HUES64 (cell line): ENCODE measurements around the gene WRNIP1.
A peak's percentile ranks its signal among the peaks of the same experiment; 100 is the strongest.

Experiments used
- H3K27ac ChIP-seq: 2 replicates; pipeline ENCODE4 v1.7.0; 2013; ENCODE audit warnings: low read depth, low read length, inconsistent platforms
- H3K27me3 ChIP-seq: 2 replicates; pipeline ENCODE4 v1.6.1; 2013; ENCODE audit warnings: mild to moderate bottlenecking, low read length; ENCODE audit not compliant: insufficient read depth
- H3K36me3 ChIP-seq: 2 replicates; pipeline ENCODE4 v1.6.1; 2013; ENCODE audit warnings: mild to moderate bottlenecking, low read length; ENCODE audit not compliant: insufficient read depth
- H3K4me1 ChIP-seq: 2 replicates; pipeline ENCODE4 v1.6.1; 2013; ENCODE audit warnings: mild to moderate bottlenecking, low read length, moderate library complexity; ENCODE audit not compliant: insufficient read depth
- H3K4me3 ChIP-seq: 2 replicates; pipeline ENCODE4 v1.5.1; 2013; ENCODE audit warnings: mild to moderate bottlenecking, low read length, moderate library complexity
- H3K9ac ChIP-seq: 2 replicates; pipeline ENCODE4 v1.6.1; 2013; ENCODE audit warnings: mild to moderate bottlenecking, low read depth, low read length
- H3K9me3 ChIP-seq: 2 replicates; pipeline ENCODE4 v1.6.1; 2013; ENCODE audit warnings: low read depth, low read length; ENCODE audit not compliant: insufficient read depth
- WGBS: fragments of 150-250, 120-280 bp; methylation state at CpG from one replicate; pipeline ENCODE4 v1.1.7; 2013; ENCODE audit warnings: missing lambda C conversion rate; 5-methylcytosine and 5-hydroxymethylcytosine counted together

WRNIP1 gene

GRCh38 chr6:2731281-2731909, 33.8 kb upstream of the WRNIP1 start:
- Histone ChIP-seq H3K9ac (no peak overlapping the region), H3K4me1 (peaks cover 29% of the 10 kb centered on the region), H3K36me3 (no peaks in the 10 kb centered on the region), H3K27ac (no peak overlapping the region), H3K4me3 (no peak overlapping the region), H3K27me3 (no peaks in the 10 kb centered on the region), H3K9me3 (no peaks in the 10 kb centered on the region)
- WGBS: 59% methylated on average over 4 of the region's 5 CpGs

- H3K4me1 ChIP-seq: peaks cover 29% of the 10 kb centered on the region
- H3K9me3 ChIP-seq: no peaks in the 10 kb centered on the region
- H3K36me3 ChIP-seq: no peaks in the 10 kb centered on the region
- no peak overlapping the region for H3K9ac ChIP-seq
- 92% methylated on average over 4 of the region's 5 CpGs for WGBS
- no peak overlapping the region for H3K4me3 ChIP-seq
- H3K27me3 ChIP-seq: no peaks in the 10 kb centered on the region
- H3K27ac ChIP-seq: no peak overlapping the region
Observed at GRCh38 chr6:2732503-2733089, 32.6 kb upstream of the WRNIP1 start.

DNA sequence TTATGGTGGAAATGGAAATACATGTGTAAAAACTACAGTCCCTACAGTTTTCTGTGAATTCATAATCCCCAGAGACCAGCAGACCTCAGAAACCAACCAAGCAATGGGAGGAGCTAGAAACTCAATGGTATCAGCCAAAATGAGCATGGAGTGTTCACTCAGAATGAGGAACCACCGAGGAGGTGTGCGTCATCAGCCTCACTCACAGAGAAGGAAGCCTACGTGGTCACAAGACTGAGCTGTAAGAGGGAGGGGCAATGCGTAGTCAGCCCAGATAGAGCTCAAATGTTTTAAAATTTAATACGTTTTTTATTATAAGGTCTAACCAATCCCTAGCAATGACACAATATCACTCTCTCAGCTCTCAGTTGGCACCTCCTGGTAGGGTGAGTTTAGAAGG, 31.9 kb upstream of the WRNIP1 start:
- WGBS: 92% methylated on average over 4 of the region's 5 CpGs

GRCh38 chr6:2733736-2734480, 31.3 kb upstream of the WRNIP1 start:
- 83% methylated on average over 21 of the region's 22 CpGs for WGBS
- Histone ChIP-seq H3K4me1 (peaks cover 29% of the 10 kb centered on the region), H3K9me3 (no peaks in the 10 kb centered on the region), H3K36me3 (no peaks in the 10 kb centered on the region), H3K9ac (no peak overlapping the region), H3K27me3 (no peaks in the 10 kb centered on the region), H3K27ac (no peak overlapping the region), H3K4me3 (no peak overlapping the region)

More for the DNA sequence above, 31.9 kb upstream of the WRNIP1 start:
- Histone ChIP-seq H3K9ac (no peak overlapping the region), H3K4me1 (peaks cover 29% of the 10 kb centered on the region), H3K9me3 (no peaks in the 10 kb centered on the region), H3K4me3 (no peak overlapping the region), H3K36me3 (no peaks in the 10 kb centered on the region), H3K27ac (no peak overlapping the region), H3K27me3 (no peaks in the 10 kb centered on the region)

- Histone ChIP-seq H3K9ac (no peak overlapping the region), H3K9me3 (no peaks in the 10 kb centered on the region), H3K4me3 (no peak overlapping the region), H3K27ac (peak overlapping the region; percentile 42; the same call in 1 of the 2 replicates), H3K27me3 (no peaks in the 10 kb centered on the region), H3K4me1 (peaks cover 29% of the 10 kb centered on the region), H3K36me3 (no peaks in the 10 kb centered on the region)
- WGBS: 37% methylated on average over 2 of the region's 2 CpGs
Observed at GRCh38 chr6:2734488-2735166, 30.6 kb upstream of the WRNIP1 start.

DNA sequence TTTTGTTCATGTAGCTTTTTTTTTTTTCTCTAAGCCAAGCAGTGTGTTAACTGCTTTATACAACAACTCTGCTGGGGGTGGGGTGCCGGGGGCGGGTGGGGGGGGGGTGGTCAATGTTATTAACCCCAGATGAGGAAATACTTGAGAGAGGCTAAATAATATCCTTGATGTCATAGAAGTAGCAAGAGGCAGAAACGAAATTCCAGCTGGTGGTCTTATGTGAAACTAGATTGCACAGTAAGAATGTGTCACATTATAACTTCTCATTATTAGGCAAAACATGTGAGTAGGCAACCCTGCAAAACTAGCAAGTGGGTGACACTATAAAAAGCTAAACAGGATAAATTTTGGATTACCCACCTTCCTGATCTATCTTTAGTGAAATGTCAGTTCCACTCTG, 27.3 kb upstream of the WRNIP1 start:
- no peaks in the 10 kb centered on the region for H3K9me3 ChIP-seq
- H3K27me3 ChIP-seq: no peaks in the 10 kb centered on the region
- 83% methylated on average over 1 of the region's 3 CpGs for WGBS
- H3K4me1 ChIP-seq: peaks cover 16% of the 10 kb centered on the region
- no peak overlapping the region for H3K9ac ChIP-seq
- no peak overlapping the region for H3K27ac ChIP-seq
- no peak overlapping the region for H3K4me3 ChIP-seq
- H3K36me3 ChIP-seq: no peaks in the 10 kb centered on the region

DNA sequence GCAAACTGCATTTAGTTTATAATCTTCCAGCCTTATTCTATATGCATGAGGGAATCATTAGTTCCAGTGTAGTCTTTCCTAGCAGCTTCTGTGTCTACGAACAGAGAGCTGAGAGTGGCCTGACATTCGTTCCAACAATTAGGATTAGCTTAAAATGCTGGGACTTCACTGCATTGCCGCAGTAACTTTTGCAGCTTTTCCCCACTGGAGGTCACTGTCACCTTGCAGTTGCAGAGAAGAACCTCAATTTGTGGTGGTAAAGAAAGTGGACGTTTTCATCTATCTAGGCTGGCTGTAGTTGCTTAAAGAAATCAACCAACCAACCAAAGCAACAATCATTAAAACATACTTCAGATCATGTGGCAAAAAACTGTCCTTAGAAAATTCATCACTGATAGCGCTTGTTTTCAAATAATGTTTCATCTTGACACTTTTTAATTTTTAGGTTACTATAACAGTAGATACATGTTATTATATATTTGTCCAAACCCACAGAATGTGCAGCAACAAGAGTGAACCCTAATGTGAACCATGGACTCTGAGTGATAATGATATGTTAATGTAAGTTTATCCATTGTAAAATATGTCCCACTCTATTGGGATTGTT, 26.7 kb upstream of the WRNIP1 start:
- H3K4me3 ChIP-seq: no peak overlapping the region
- H3K9me3 ChIP-seq: no peaks in the 10 kb centered on the region
- H3K9ac ChIP-seq: no peak overlapping the region
- H3K36me3 ChIP-seq: no peaks in the 10 kb centered on the region
- no peak overlapping the region for H3K27ac ChIP-seq
- peaks cover 16% of the 10 kb centered on the region for H3K4me1 ChIP-seq
- 41% methylated on average over 5 of the region's 5 CpGs for WGBS
- no peaks in the 10 kb centered on the region for H3K27me3 ChIP-seq

- no peak overlapping the region for H3K9ac ChIP-seq
- WGBS: 88% methylated on average over 4 of the region's 4 CpGs
- no peak overlapping the region for H3K27ac ChIP-seq
- no peaks in the 10 kb centered on the region for H3K27me3 ChIP-seq
- H3K4me1 ChIP-seq: peaks cover 17% of the 10 kb centered on the region
- no peaks in the 10 kb centered on the region for H3K9me3 ChIP-seq
- H3K4me3 ChIP-seq: no peak overlapping the region
- no peaks in the 10 kb centered on the region for H3K36me3 ChIP-seq
Observed at GRCh38 chr6:2739335-2739734, 25.9 kb upstream of the WRNIP1 start.

DNA sequence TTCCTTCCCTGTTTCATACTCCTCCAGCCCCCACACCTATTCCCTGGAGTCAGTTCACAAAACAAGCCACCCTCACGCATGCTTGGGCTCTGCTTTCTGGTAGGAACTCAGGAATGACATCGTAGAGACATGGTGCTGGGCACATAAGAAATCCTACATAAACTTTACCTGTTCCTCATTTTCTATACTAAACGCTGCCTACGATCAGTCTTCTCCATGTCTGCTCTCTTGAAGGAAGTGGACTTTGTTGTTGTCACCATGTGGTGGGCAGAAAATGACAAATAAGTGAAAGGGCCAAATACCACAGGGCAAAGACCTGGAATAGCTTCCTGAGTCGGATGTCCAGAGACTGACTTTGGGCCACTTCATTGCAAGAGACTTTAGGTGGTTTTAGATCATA, 24.6 kb upstream of the WRNIP1 start:
- Histone ChIP-seq H3K36me3 (no peaks in the 10 kb centered on the region), H3K9ac (no peak overlapping the region), H3K4me3 (no peak overlapping the region), H3K9me3 (no peaks in the 10 kb centered on the region), H3K27ac (no peak overlapping the region), H3K27me3 (no peaks in the 10 kb centered on the region), H3K4me1 (peaks cover 8% of the 10 kb centered on the region)
- WGBS: 94% methylated on average over 5 of the region's 5 CpGs

- no peaks in the 10 kb centered on the region for H3K9me3 ChIP-seq
- WGBS: 93% methylated on average over 2 of the region's 2 CpGs
Observed at GRCh38 chr6:2741756-2742155, 23.4 kb upstream of the WRNIP1 start.

More at GRCh38 chr6:2741756-2742155, 23.4 kb upstream of the WRNIP1 start:
- Histone ChIP-seq H3K4me3 (no peak overlapping the region), H3K4me1 (peaks cover 12% of the 10 kb centered on the region; the same call in 1 of the 2 replicates), H3K9ac (no peak overlapping the region), H3K27me3 (no peaks in the 10 kb centered on the region), H3K27ac (no peak overlapping the region), H3K36me3 (no peaks in the 10 kb centered on the region)
